Liver (tissue), 9 donors: ENCODE data around the gene PNPLA2. TPM values are rescaled to one million over a fixed set of nuclear protein-coding genes. Genes with fewer than 3 reads are reported as not detected.

ENCODE experiments used
- DNase-seq: peaks from one replicate; pipeline ENCODE4 v3.0.0-alpha.2; 2017; ENCODE audit warnings: low spot score
- H3K27ac ChIP-seq, 2 donors: one replicate each; pipeline ENCODE4 v1.7.0; 2013; ENCODE audit warnings: inconsistent platforms in 2 of 2, low read length in 2 of 2, control low read depth in 1 of 2, low read depth in 1 of 2, mild to moderate bottlenecking in 1 of 2
- H3K27me3 ChIP-seq, 4 donors: one replicate each; pipeline versions ENCODE4 v1.6.1 to v1.7.0; 2013; ENCODE audit warnings: low read length in 3 of 4, inconsistent platforms in 1 of 4, mild to moderate bottlenecking in 1 of 4, moderate library complexity in 1 of 4; ENCODE audit not compliant: control insufficient read depth in 4 of 4, insufficient read depth in 4 of 4
- H3K36me3 ChIP-seq, 4 donors: one replicate each; pipeline versions ENCODE4 v1.6.1 to v1.7.0; 2013; ENCODE audit warnings: low read length in 3 of 4, mild to moderate bottlenecking in 3 of 4, low read depth in 1 of 4, moderate library complexity in 1 of 4; ENCODE audit not compliant: control insufficient read depth in 4 of 4, insufficient read depth in 3 of 4
- H3K4me1 ChIP-seq, 4 donors: one replicate each; pipeline versions ENCODE4 v1.6.1 to v1.7.0; 2013; ENCODE audit warnings: low read length in 3 of 4, mild to moderate bottlenecking in 3 of 4, moderate library complexity in 1 of 4; ENCODE audit not compliant: control insufficient read depth in 4 of 4, insufficient read depth in 4 of 4
- H3K4me3 ChIP-seq, 3 donors: one replicate each; pipeline versions ENCODE4 v1.6.1 to v1.7.0; 2013; ENCODE audit warnings: low read length in 3 of 3, control low read depth in 1 of 3, low read depth in 1 of 3, mild to moderate bottlenecking in 1 of 3
- H3K9ac ChIP-seq, 2 donors: one replicate each; pipeline ENCODE4 v1.7.0; 2013; ENCODE audit warnings: low read length in 2 of 2, mild to moderate bottlenecking in 2 of 2, moderate library complexity in 2 of 2, control low read depth in 1 of 2, low read depth in 1 of 2
- H3K9me3 ChIP-seq, 4 donors: one replicate each; pipeline versions ENCODE4 v1.6.1 to v1.7.0; 2013; ENCODE audit warnings: low read length in 3 of 4; ENCODE audit not compliant: control insufficient read depth in 4 of 4
- ATF3 ChIP-seq: IDR thresholded peaks from 2 replicates; pipeline ENCODE4 v1.6.1; 2016; ENCODE audit warnings: antibody characterized with exemption
- CTCF ChIP-seq: fragments of 150-350 bp; IDR thresholded peaks from 2 replicates; pipeline ENCODE4 v1.5.1; 2017; ENCODE audit warnings: improper control_type of control experiment, low read depth, low read length; ENCODE audit not compliant: missing input control
- FOXA1 ChIP-seq: IDR thresholded peaks from 2 replicates; pipeline ENCODE4 v1.6.1; 2016; ENCODE audit warnings: antibody characterized with exemption
- GABPA ChIP-seq, 2 donors: IDR thresholded peaks in 1 of 2; conservative IDR thresholded peaks in 1 of 2; 2 replicates each; pipeline ENCODE4 v1.6.1; 2016; ENCODE audit warnings: antibody characterized with exemption in 2 of 2, mild to moderate bottlenecking in 1 of 2, moderate library complexity in 1 of 2
- HNF4A ChIP-seq, 2 donors: conservative IDR thresholded peaks; 2 replicates each; pipeline ENCODE4 v1.6.1; 2016; ENCODE audit warnings: antibody characterized with exemption in 2 of 2, mild to moderate bottlenecking in 2 of 2
- HNF4G ChIP-seq: IDR thresholded peaks from 2 replicates; pipeline ENCODE4 v1.6.1; 2016; ENCODE audit warnings: antibody characterized with exemption
- JUND ChIP-seq, 2 donors: IDR thresholded peaks; 2 replicates each; pipeline ENCODE4 v1.6.1; 2016; ENCODE audit warnings: antibody characterized with exemption in 2 of 2
- MAX ChIP-seq: IDR thresholded peaks from 2 replicates; pipeline ENCODE4 v1.6.1; 2016; ENCODE audit warnings: antibody characterized with exemption
- NR2F2 ChIP-seq: IDR thresholded peaks from 2 replicates; pipeline ENCODE4 v1.6.1; 2016; ENCODE audit warnings: antibody characterized with exemption
- RAD21 ChIP-seq, 2 donors: IDR thresholded peaks; 2 replicates each; pipeline ENCODE4 v1.6.1; 2016; ENCODE audit warnings: antibody characterized with exemption in 2 of 2, mild to moderate bottlenecking in 2 of 2
- SP1 ChIP-seq: IDR thresholded peaks from 2 replicates; pipeline ENCODE4 v1.6.1; 2018; ENCODE audit warnings: antibody characterized with exemption, mild to moderate bottlenecking
- YY1 ChIP-seq: IDR thresholded peaks from 2 replicates; pipeline ENCODE4 v1.6.1; 2016; ENCODE audit warnings: antibody characterized with exemption, mild to moderate bottlenecking
- ZBTB33 ChIP-seq: IDR thresholded peaks from 2 replicates; pipeline ENCODE4 v1.6.1; 2016; ENCODE audit warnings: antibody characterized with exemption
- WGBS: extraction: QIAGEN DNeasy Blood & Tissue Kit; methylation state at CpG from one replicate; pipeline ENCODE4 v1.1.7; 2013; 5-methylcytosine and 5-hydroxymethylcytosine counted together
- polyA plus RNA-seq, 2 donors: library from polyadenylated mRNA; stranded (reverse) in 1 of 2; unstranded in 1 of 2; fragments of 200-250 nt in 1 of 2; fragments of >200 nt in 1 of 2; fragmentation: Nextera tagmentation in 1 of 2; extraction: Ambion mirVana in 1 of 2; gene quantifications; one replicate each; pipeline versions ENCODE4 v1.2.1 to v1.2.3, GENCODE V29; 2013 to 2015
- total RNA-seq, 2 donors: library from RNA; depleted of rRNA; stranded (reverse); fragments of >200 nt; gene quantifications; one replicate each; pipeline ENCODE4 v1.2.3, GENCODE V29; 2014
- donor health status: healthy.
- donor health status: healthy.
- donor health status: healthy.
- donor health status: healthy.
- donor health status: healthy.

PNPLA2 gene
- total and polyA plus RNA-seq, 4 donors, result 13.7 to 58.9 (median 27.2) TPM

GRCh38 chr11:864898-865297 lies 46.2 kb downstream of the PNPLA2 start:
- 87% methylated on average over 11 of the region's 11 CpGs for WGBS
- Histone ChIP-seq H3K27ac (no peak overlapping the region), H3K27me3 (no peaks in the 10 kb centered on the region), H3K36me3 (peaks cover 0 to 9% (median under 1%) of the 10 kb centered on the region in 4 donors), H3K4me1 (no peaks in the 10 kb centered on the region), H3K9ac (no peak overlapping the region), H3K9me3 (no peaks in the 10 kb centered on the region), H3K4me3 (no peak overlapping the region)
- TF ChIP-seq HNF4G (no peak), JUND (IDR thresholded peaks at IDR 0.05) (no peak), MAX (no peak), NR2F2 (no peak), FOXA1 (no peak), SP1 (no peak), ZBTB33 (no peak), GABPA (IDR thresholded peaks at IDR 0.05 in 1 of 2, conservative IDR thresholded peaks at IDR 0.05 in 1 of 2) (no peak), HNF4A (conservative IDR thresholded peaks at IDR 0.05) (no peak), YY1 (no peak), CTCF (no peak), RAD21 (IDR thresholded peaks at IDR 0.05) (no peak)
- no peak for DNase-seq

GRCh38 chr11:865462-866430 lies 47.0 kb downstream of the PNPLA2 start:
- Histone ChIP-seq H3K9me3 (no peaks in the 10 kb centered on the region), H3K9ac (no peak overlapping the region), H3K4me1 (no peaks in the 10 kb centered on the region), H3K36me3 (peaks cover 0 to 9% (median under 1%) of the 10 kb centered on the region in 4 donors), H3K27me3 (no peaks in the 10 kb centered on the region), H3K27ac (no peak overlapping the region), H3K4me3 (no peak overlapping the region)
- DNase-seq, result no peak
- 84% methylated on average over 41 of the region's 41 CpGs for WGBS
- TF ChIP-seq ZBTB33 (no peak), ATF3 (no peak), CTCF (no peak)
